Peyer's patch (tissue), 4 donors: ENCODE measurements around the gene OR10A2.

Experiments
- POLR2A ChIP-seq, 2 donors: fragments of 450-650 bp; IDR thresholded peaks; one replicate each; pipeline ENCODE4 v1.5.1; 2017; ENCODE audit warnings: antibody characterized with exemption in 2 of 2, mild to moderate bottlenecking in 2 of 2, moderate library complexity in 2 of 2
- TF ChIP-seq, protein P1 (sequence below), 6 experiments: fragments of 450-650 bp in 4 of 6; fragments of 200-600 bp in 2 of 6; sonication (generic) in 1 of 6; IDR thresholded peaks; one replicate each; pipeline ENCODE4 v1.5.1; 2017 to 2019; ENCODE audit warnings: antibody characterized with exemption in 6 of 6, mild to moderate bottlenecking in 3 of 6, moderate library complexity in 1 of 6

DNA sequence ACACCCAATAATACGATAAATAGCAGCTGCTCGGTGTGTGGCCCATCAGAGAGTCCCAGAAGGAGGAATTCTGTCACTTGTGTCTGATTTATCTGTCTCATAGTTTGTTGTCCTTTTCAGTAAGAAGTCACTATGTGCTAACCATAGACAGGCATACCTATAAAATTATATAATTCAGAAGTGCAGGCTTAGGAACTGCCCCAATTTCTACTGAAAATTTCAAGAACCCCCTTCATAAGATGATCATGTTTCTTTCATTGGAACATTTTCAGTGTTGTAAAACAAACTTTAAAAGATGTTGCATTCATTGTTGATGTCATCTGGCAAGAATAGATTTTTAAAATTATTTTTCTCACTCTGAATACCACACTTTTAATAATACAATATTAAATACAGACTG is 29.5 kb downstream of the OR10A2 start, which contains the start of gene OR2D2:
- no peak for TF ChIP-seq POLR2A (IDR thresholded peaks at IDR 0.05)
- TF ChIP-seq, protein P1, sequence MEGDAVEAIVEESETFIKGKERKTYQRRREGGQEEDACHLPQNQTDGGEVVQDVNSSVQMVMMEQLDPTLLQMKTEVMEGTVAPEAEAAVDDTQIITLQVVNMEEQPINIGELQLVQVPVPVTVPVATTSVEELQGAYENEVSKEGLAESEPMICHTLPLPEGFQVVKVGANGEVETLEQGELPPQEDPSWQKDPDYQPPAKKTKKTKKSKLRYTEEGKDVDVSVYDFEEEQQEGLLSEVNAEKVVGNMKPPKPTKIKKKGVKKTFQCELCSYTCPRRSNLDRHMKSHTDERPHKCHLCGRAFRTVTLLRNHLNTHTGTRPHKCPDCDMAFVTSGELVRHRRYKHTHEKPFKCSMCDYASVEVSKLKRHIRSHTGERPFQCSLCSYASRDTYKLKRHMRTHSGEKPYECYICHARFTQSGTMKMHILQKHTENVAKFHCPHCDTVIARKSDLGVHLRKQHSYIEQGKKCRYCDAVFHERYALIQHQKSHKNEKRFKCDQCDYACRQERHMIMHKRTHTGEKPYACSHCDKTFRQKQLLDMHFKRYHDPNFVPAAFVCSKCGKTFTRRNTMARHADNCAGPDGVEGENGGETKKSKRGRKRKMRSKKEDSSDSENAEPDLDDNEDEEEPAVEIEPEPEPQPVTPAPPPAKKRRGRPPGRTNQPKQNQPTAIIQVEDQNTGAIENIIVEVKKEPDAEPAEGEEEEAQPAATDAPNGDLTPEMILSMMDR (IDR thresholded peaks at IDR 0.05), result no peak
